Choroid plexus epithelial cell (primary cell): ENCODE measurements around the gene IL1RAPL1.

ENCODE experiments used
- DNase-seq: peaks from one replicate; pipeline ENCODE4 v3.0.0-alpha.2; 2010; ENCODE audit warnings: low read depth
- H3K4me3 ChIP-seq: 2 replicates; pipeline ENCODE4 v1.5.1; 2011; ENCODE audit warnings: low read depth, mild to moderate bottlenecking, control low read depth, low read length, moderate library complexity
- TF ChIP-seq, protein P1 (sequence below): conservative IDR thresholded peaks from 2 replicates; pipeline ENCODE4 v1.5.1; 2011; ENCODE audit warnings: low read depth, mild to moderate bottlenecking, control low read depth, inconsistent platforms, low read length, moderate library complexity

Gene IL1RAPL1

DNA sequence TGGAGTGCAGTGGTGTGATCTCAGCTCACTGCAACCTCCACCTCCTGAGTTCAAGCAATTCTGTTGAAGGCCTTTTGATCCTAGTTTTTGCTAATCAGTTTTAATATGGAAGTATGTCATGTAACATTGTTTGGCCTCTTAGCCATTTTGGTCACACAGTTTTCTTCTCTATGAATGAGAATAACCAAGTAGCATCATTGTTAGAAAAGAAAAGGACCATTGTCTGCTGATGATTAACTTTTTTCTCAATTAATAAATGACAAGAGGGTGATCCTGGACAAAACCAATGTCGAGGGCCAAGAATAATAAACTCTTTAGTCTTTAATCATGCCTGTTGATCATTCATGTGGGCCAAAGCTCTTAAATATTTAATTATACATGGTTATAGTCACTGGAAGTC lies 1338.8 kb downstream of the IL1RAPL1 start:
- TF ChIP-seq, protein P1, sequence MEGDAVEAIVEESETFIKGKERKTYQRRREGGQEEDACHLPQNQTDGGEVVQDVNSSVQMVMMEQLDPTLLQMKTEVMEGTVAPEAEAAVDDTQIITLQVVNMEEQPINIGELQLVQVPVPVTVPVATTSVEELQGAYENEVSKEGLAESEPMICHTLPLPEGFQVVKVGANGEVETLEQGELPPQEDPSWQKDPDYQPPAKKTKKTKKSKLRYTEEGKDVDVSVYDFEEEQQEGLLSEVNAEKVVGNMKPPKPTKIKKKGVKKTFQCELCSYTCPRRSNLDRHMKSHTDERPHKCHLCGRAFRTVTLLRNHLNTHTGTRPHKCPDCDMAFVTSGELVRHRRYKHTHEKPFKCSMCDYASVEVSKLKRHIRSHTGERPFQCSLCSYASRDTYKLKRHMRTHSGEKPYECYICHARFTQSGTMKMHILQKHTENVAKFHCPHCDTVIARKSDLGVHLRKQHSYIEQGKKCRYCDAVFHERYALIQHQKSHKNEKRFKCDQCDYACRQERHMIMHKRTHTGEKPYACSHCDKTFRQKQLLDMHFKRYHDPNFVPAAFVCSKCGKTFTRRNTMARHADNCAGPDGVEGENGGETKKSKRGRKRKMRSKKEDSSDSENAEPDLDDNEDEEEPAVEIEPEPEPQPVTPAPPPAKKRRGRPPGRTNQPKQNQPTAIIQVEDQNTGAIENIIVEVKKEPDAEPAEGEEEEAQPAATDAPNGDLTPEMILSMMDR = no peak
- H3K4me3 ChIP-seq = no peak overlapping the region
- no peak for DNase-seq

DNA sequence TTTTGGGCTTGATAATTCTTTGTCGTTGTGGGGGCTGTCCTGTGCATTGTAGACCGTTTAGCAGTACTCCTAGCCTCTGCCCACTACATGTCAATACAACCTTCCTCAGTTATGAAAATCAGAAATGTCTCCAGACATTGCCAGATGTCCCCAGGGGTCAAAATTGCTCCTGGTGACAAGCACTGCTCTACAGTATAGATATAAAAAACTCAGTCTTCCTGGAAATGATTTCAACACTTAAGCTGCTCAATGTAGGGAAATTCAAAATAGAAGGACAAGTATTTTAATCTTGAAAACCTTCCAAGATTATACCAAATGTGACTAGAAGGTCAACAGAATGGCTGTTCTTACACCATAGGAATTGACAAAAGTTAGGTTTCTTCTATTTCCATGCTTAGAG lies 1339.4 kb downstream of the IL1RAPL1 start:
- TF ChIP-seq, protein P1 = no peak
- no peak overlapping the region for H3K4me3 ChIP-seq
- no peak for DNase-seq

DNA sequence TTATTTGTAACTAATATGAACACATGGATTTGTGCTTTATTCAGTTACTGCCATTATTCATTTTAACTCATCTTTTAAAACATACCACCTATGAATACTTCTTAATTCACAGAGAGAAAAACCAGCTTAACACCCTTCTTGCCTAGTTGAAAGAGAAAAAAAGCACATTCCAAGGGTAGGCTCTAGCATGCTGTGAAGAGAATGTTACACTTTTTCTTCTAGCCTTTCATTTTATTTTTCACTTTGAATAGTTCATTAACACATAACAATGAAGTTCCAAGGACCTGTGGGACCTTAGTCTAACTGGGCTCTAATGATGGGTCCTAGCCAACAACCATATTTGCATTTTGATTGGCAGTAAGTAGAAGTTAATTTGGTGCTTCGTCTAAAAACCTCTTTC lies 1348.2 kb downstream of the IL1RAPL1 start:
- TF ChIP-seq, protein P1 = no peak
- no peak for DNase-seq
- no peak overlapping the region for H3K4me3 ChIP-seq

DNA sequence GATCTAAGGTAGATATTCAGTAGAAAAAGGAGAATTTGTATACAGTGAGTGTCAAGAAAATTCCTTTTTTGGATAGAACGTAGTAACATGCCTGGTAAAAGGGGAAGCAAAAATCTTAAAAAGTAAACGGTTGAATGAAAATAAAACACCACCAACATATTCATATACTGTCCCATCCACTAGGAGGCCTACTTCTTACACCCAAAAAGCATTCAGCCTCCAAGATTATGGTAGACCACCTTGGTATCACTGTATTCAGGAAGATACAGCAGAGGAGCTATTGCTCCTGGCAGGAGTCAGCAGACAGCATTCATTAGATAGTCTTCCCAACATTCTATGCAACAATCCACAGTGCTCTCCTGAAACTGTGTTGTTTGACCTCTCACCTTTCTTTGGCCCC lies 1353.5 kb downstream of the IL1RAPL1 start:
- H3K4me3 ChIP-seq = no peak overlapping the region
- TF ChIP-seq, protein P1 = peak; percentile 13
- no peak for DNase-seq

DNA sequence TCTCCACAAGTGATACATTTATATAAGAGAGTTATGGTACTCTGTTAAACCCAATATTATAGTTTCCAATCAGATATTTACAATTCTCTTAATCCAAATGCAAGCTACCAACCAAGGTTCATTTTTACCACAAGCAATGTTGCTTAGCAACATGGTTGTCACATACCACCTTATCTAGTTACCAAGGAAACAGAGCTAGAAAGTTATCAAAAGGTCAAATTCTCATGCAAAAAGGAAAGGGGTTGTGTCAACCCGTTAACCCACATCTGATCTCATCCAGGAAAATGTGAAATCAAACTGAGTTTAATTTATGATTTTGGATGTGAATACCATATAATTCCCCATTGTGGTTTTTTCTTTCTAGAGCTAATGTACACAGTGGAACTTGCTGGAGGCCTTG lies 1354.0 kb downstream of the IL1RAPL1 start:
- TF ChIP-seq, protein P1 = no peak
- no peak overlapping the region for H3K4me3 ChIP-seq

DNA sequence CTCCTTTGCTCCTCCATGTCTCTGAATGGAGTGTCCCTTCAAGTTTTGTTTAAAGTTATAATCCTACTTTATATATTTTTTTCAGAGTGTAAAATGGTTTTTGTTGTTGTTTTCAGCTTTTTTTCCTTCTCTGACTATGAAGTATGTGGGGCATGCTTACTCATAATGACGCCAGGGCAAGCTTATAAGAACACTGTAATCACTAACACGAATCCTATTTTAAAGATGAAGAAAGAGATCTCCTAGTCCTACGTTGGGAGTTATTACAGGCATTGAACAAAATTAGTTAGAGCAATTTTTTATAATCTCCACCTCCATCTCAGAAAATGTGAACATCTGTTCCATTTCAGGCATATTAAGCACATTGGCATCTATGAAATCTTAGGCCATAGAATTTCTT lies 1360.0 kb downstream of the IL1RAPL1 start:
- H3K4me3 ChIP-seq = no peak overlapping the region
- DNase-seq = no peak

More for the DNA sequence above, 1354.0 kb downstream of the IL1RAPL1 start:
- peak; percentile 40 for DNase-seq

DNA sequence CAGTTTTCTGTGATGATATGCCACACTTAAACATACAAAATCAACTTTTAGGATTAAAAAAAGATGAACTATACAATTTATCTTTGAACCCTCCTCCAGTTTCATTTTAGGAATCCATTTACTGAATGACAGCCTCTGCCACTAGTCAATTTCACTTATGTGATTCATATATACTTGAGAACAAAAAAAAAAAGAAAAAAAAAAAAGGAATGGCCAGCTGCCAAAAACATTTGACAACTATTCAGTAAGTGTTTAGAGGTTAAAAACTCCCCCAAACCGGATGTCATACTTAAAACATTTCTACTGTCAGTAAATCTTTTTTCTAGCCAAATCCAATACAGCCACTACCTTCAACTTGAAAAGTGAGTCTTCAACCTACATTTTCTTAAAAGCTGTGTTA lies 1361.4 kb downstream of the IL1RAPL1 start:
- peak; percentile 74 for DNase-seq
- TF ChIP-seq, protein P1 = no peak
- H3K4me3 ChIP-seq = no peak overlapping the region

More for the DNA sequence above, 1360.0 kb downstream of the IL1RAPL1 start:
- TF ChIP-seq, protein P1 = no peak
